GM12891 (cell line): ENCODE results near the gene CTNNA2.

Experiments
- POLR2A ChIP-seq: IDR thresholded peaks from 2 replicates; pipeline ENCODE4 v1.6.1; 2011; ENCODE audit warnings: low read depth, low read length, control low read depth
- POLR2AphosphoS5 ChIP-seq: IDR thresholded peaks from 2 replicates; pipeline ENCODE4 v1.6.1; 2011; ENCODE audit warnings: low read depth, low read length, control low read depth

DNA sequence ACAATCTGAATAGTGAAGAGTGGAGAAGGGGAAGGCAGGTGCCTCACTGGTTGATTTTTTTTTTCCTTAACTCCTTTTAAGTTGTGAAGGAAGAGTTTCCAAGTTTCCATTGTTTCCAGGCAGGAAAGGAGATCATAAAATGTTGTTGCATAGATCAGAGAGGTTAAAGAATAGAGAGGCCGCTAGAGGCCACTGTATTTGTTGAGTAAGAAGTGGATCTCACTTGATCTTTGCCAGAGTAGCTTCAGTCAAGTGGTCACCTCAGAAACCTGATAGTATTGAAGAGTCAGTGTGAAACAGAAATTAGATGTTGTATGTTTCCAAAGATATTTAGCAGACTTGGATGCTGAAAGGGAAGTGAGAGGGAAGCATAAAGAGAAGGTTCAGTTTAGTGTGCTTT is 17.6 kb downstream of the CTNNA2 start:
- TF ChIP-seq POLR2AphosphoS5: no peak
- no peak for TF ChIP-seq POLR2A
